ENCODE data around the gene ABI3BP.
"Not testable (repeated sequence)": the region's sequence is repeated elsewhere in the genome, so short reads cannot be mapped to it uniquely, and the experiment has no call there.

Gene ABI3BP

GRCh38 chr3:100993309-100993708 is at the start of gene ABI3BP:
ABI3BP (minus strand) TSS chr3:100993421; CDS start chr3:100993384, 37 bp downstream.
- peak; percentile 41 for DNase-seq

- no peak for DNase-seq
Observed at GRCh38 chr3:101039285-101039684, 46.1 kb upstream of the ABI3BP start.

GRCh38 chr3:101038880-101039279 is 45.7 kb upstream of the ABI3BP start:
- DNase-seq: no peak

GRCh38 chr3:101038393-101038792 is 45.2 kb upstream of the ABI3BP start:
- no peak for DNase-seq

GRCh38 chr3:101037613-101038012 is 44.4 kb upstream of the ABI3BP start:
- DNase-seq: no peak

GRCh38 chr3:101036676-101037075 is 43.5 kb upstream of the ABI3BP start:
- DNase-seq: no peak

GRCh38 chr3:101036213-101036618 is 43.0 kb upstream of the ABI3BP start:
- DNase-seq: no peak

- no peak for DNase-seq
Observed at GRCh38 chr3:101027286-101027685, 34.1 kb upstream of the ABI3BP start.

GRCh38 chr3:101026881-101027280 is 33.7 kb upstream of the ABI3BP start:
- DNase-seq: no peak

GRCh38 chr3:101026244-101026643 is 33.0 kb upstream of the ABI3BP start:
- DNase-seq: no peak

GRCh38 chr3:101020351-101021015 is 27.3 kb upstream of the ABI3BP start:
- DNase-seq: no peak

- DNase-seq: no peak
Observed at GRCh38 chr3:101017017-101017416, 23.8 kb upstream of the ABI3BP start.

GRCh38 chr3:101012312-101012711 is 19.1 kb upstream of the ABI3BP start:
- not testable (repeated sequence) for DNase-seq

- no peak for DNase-seq
Observed at GRCh38 chr3:101011136-101011535, 17.9 kb upstream of the ABI3BP start.

GRCh38 chr3:101010296-101010695 is 17.1 kb upstream of the ABI3BP start:
- DNase-seq: no peak

GRCh38 chr3:101009386-101009785 is 16.2 kb upstream of the ABI3BP start:
- DNase-seq: peak; percentile 6

- DNase-seq: no peak
Observed at GRCh38 chr3:100999160-100999559, 5.9 kb upstream of the ABI3BP start.

GRCh38 chr3:100994809-100995208 is 1.6 kb upstream of the ABI3BP start:
- no peak for DNase-seq

GRCh38 chr3:100994187-100994586 is 966 bp upstream of the ABI3BP start:
- no peak for DNase-seq

- no peak for DNase-seq
Observed at GRCh38 chr3:100992231-100993012, 799 bp downstream of the ABI3BP start.

GRCh38 chr3:100988080-100988479 is 5.1 kb downstream of the ABI3BP start:
- no peak for DNase-seq

GRCh38 chr3:100984308-100984707 is 8.9 kb downstream of the ABI3BP start:
- DNase-seq: no peak

- no peak for DNase-seq
Observed at GRCh38 chr3:100982710-100983109, 10.5 kb downstream of the ABI3BP start.

- no peak for DNase-seq
Observed at GRCh38 chr3:100981164-100981911, 11.9 kb downstream of the ABI3BP start.

Measured in suppressor macrophage treated with lipopolysaccharide for 4 hours (primary cell).